Bronchial epithelial cell (primary cell): Measurements from ENCODE around the gene MAPK1. TPM values are rescaled to one million over a fixed set of nuclear protein-coding genes. Genes with fewer than 3 reads are reported as not detected.
"Not testable (repeated sequence)": the region's sequence is repeated elsewhere in the genome, so short reads cannot be mapped to it uniquely, and the experiment has no call there.

Source experiments
- DNase-seq: peaks from one replicate; pipeline ENCODE4 v3.0.0-alpha.2; 2010; ENCODE audit warnings: low read depth
- FAIRE-seq: peaks from 2 replicates; lab custom pipeline; 2011; peaks lifted over from hg19 to GRCh38; lab: Jason Lieb, UNC
- H3K27me3 ChIP-seq: 2 replicates; pipeline ENCODE4 v1.5.1; 2011; ENCODE audit warnings: low read length; ENCODE audit not compliant: control insufficient read depth, insufficient read depth
- H3K36me3 ChIP-seq: 2 replicates; pipeline ENCODE4 v1.5.1; 2011; ENCODE audit warnings: low read length; ENCODE audit not compliant: control insufficient read depth, insufficient read depth
- H3K4me3 ChIP-seq: 2 replicates; pipeline ENCODE4 v1.5.1; 2011; ENCODE audit warnings: mild to moderate bottlenecking, low read depth, low read length, control low read depth
- total RNA-seq: library from RNA; depleted of rRNA; stranded (reverse); fragments of >200 nt; gene quantifications from 2 replicates; pipeline ENCODE4 v1.2.1, GENCODE V29; 2014
- TF ChIP-seq, protein P1 (sequence below): IDR thresholded peaks from 2 replicates; pipeline ENCODE4 v1.5.1; 2011; ENCODE audit warnings: mild to moderate bottlenecking, moderate library complexity, low read length, control low read depth, inconsistent platforms; ENCODE audit not compliant: insufficient read depth, severe bottlenecking

MAPK1 gene
- total RNA-seq = 28.8 and 44.0 TPM in 2 replicates

- Histone ChIP-seq H3K36me3 (no peaks in the 10 kb centered on the region), H3K4me3 (peak within 1 kb of the TSS; percentile 89), H3K27me3 (no peaks in the 10 kb centered on the region)
- no peak for FAIRE-seq
- DNase-seq = peak; percentile 59
- TF ChIP-seq, protein P1, sequence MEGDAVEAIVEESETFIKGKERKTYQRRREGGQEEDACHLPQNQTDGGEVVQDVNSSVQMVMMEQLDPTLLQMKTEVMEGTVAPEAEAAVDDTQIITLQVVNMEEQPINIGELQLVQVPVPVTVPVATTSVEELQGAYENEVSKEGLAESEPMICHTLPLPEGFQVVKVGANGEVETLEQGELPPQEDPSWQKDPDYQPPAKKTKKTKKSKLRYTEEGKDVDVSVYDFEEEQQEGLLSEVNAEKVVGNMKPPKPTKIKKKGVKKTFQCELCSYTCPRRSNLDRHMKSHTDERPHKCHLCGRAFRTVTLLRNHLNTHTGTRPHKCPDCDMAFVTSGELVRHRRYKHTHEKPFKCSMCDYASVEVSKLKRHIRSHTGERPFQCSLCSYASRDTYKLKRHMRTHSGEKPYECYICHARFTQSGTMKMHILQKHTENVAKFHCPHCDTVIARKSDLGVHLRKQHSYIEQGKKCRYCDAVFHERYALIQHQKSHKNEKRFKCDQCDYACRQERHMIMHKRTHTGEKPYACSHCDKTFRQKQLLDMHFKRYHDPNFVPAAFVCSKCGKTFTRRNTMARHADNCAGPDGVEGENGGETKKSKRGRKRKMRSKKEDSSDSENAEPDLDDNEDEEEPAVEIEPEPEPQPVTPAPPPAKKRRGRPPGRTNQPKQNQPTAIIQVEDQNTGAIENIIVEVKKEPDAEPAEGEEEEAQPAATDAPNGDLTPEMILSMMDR = peak; percentile 31
These were observed at the start of gene MAPK1 for GRCh38 chr22:21867528-21868266. MAPK1 (minus strand) TSS chr22:21867645; CDS start chr22:21867440, 205 bp downstream.

DNA sequence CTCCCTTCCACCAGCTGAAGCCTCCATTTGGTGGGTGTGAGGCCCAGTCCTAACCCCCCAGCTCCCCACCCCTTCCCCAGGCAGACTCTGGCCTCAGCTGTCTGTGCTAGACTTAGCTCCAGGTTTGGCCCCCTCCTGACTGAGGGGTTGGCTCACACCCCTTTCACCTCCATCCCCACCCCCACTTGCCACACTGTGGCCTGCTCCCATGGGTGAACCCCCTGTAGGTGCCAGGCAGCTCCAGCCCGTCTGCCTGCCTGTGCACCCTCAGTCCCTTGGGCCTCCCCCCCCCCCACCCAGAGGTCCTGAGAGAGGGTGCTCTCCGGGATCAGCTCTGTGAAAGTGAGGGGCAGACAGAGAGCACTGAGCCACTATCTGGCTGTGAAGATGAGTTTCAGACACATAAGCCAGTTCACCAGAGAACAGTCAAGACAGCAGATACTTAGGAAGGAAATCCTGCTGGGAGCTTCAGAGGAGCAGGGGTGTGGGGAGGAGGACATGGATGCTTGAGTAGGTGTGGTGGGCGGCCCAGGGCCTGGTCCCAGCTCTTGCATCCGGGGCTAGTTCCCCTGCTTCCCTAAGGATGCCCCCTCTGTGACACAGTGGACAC is 49.0 kb upstream of the MAPK1 start:
- no peak for FAIRE-seq
- no peaks in the 10 kb centered on the region for H3K27me3 ChIP-seq
- H3K36me3 ChIP-seq = no peaks in the 10 kb centered on the region
- TF ChIP-seq, protein P1 = no peak
- H3K4me3 ChIP-seq = no peak overlapping the region
- DNase-seq = no peak

DNA sequence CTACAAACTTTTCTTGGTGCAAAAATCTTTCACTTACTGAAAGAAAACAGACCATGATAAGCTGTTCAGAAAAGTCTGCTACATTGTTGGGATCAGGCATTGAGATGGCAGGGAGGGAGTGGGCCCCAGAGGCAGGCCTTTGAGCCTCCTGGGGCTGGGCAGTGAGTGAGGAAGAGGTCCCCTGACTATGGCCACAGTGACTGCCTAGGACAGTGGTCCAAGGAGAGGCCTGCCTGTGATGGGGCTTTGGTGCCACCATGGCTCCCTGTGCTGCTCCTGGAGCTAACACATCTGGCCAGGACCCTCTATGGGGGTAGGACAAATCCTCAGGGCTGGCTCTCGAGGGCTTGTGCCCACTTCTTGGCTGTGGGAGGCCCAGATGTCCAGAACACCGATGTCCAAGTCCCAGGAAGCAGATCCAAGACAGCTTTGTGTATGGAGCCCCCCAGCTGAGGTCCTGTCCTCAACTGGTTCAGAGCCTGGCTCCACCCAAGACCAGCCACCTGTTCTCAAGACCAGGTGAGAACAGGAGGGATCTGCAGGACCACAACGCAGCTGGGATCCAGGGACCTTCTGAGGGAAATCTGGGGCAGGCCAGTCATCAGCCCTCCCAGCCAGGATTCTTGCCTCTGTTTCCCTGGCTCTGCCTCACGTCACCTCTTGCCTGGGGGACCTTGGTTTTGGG is 48.3 kb upstream of the MAPK1 start:
- H3K4me3 ChIP-seq = no peak overlapping the region
- H3K36me3 ChIP-seq = no peaks in the 10 kb centered on the region
- TF ChIP-seq, protein P1 = no peak
- FAIRE-seq = no peak
- DNase-seq = no peak
- H3K27me3 ChIP-seq = no peaks in the 10 kb centered on the region

DNA sequence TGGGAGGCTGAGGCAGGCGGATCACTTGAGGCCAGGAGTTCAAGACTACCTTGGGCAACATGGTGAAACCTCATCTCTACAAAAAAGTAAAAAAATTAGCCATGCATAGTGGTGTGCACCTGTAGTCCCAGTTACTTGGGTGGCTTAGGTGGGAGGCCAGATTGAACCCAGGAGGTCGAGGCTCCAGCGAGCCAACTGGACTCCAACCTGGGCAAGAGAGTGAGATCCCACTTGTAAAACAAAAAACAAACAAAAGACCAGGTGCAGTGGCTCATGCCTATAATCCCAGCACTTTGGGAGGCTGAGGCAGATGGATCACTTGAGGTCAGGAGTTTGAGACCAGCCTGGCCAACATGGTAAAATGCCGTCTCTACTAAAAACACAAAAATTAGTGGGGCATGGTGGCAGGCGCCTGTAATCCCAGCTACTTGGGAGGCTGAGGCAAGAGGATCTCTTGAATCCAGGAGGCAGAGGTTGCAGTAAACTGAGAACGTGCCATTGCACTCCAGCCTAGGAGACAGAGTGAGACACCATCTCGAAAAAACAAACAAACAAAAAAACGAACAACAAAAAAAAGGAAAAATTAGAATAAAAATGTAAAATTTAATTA is 46.7 kb upstream of the MAPK1 start:
- not testable (repeated sequence) for DNase-seq, FAIRE-seq, H3K36me3 ChIP-seq, H3K27me3 ChIP-seq, H3K4me3 ChIP-seq

DNA sequence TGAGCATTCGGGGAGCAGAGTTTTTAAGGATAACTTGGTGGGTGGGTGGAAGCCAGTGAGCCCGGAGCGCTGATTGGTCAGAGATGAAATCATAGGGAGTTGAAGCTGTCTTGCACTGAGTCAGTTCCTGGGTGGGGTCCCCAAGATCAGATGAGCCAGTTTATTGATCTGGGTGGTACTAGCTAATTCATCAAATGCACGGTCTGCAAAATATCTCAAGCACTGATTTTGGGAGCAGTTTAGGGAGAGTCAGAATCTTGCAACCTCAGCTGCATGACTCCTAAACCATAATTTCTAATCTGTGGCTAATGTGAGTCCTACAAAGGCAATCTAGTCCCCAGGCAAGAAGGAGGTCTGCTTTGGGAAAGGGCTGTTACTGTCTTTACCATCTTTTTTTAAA is 42.9 kb upstream of the MAPK1 start:
- H3K36me3 ChIP-seq, H3K4me3 ChIP-seq, H3K27me3 ChIP-seq, FAIRE-seq: not testable (repeated sequence)
- DNase-seq = peak; percentile 5

DNA sequence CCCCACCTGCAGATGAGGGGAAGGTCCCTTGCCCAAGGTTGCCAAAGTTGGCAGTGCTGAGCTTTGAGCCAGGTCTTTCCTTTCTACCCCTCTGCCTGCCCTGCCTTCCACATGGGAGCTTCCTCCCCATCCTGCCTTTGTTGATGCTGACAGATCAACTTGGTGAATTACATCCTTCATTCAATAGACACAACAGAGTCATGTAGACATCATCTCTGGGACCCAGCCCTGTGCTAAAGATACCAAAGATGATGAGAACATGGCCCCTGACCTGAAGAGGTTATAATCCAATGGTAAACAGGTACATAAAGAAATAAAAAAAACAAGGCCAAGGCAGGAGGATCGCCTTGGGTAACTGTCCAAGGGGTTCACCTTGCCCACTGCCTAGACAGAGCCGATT is 42.4 kb upstream of the MAPK1 start:
- Histone ChIP-seq H3K36me3 (no peaks in the 10 kb centered on the region), H3K27me3 (no peaks in the 10 kb centered on the region), H3K4me3 (no peak overlapping the region)
- TF ChIP-seq, protein P1 = no peak
- DNase-seq (no peak), FAIRE-seq (no peak)
